ENCODE results near the gene STRN4.

The STRN4 gene

GRCh38 chr19:46726551-46726950, 19.7 kb downstream of the STRN4 start:
- no peak for DNase-seq (ENCODE audit: low spot score)

- DNase-seq (ENCODE audit: low spot score), result no peak
Measured at GRCh38 chr19:46725859-46726393, 20.3 kb downstream of the STRN4 start.

GRCh38 chr19:46725036-46725820, 21.0 kb downstream of the STRN4 start:
- DNase-seq (ENCODE audit: low spot score), result no peak

GRCh38 chr19:46724468-46724867, 21.8 kb downstream of the STRN4 start:
- no peak for DNase-seq (ENCODE audit: low spot score)

GRCh38 chr19:46723471-46723870, 22.8 kb downstream of the STRN4 start:
- no peak for DNase-seq (ENCODE audit: low spot score)

- no peak for DNase-seq (ENCODE audit: low spot score)
Measured at GRCh38 chr19:46723023-46723461, 23.2 kb downstream of the STRN4 start.

GRCh38 chr19:46722421-46723022, 23.7 kb downstream of the STRN4 start:
- no peak for DNase-seq (ENCODE audit: low spot score)

GRCh38 chr19:46722004-46722380, 24.3 kb downstream of the STRN4 start:
- no peak for DNase-seq (ENCODE audit: low spot score)

- DNase-seq (ENCODE audit: low spot score), result peak; percentile 83
Measured at GRCh38 chr19:46721269-46722003, 24.8 kb downstream of the STRN4 start.

GRCh38 chr19:46720503-46721239, 25.6 kb downstream of the STRN4 start:
- no peak for DNase-seq (ENCODE audit: low spot score)

- no peak for DNase-seq (ENCODE audit: low spot score)
Measured at GRCh38 chr19:46719629-46720502, 26.4 kb downstream of the STRN4 start.

GRCh38 chr19:46718934-46719622, 27.2 kb downstream of the STRN4 start:
- DNase-seq (ENCODE audit: low spot score), result no peak

GRCh38 chr19:46718157-46718933, 27.9 kb downstream of the STRN4 start:
- DNase-seq (ENCODE audit: low spot score), result no peak

GRCh38 chr19:46717716-46718143, 28.5 kb downstream of the STRN4 start:
- no peak for DNase-seq (ENCODE audit: low spot score)

- DNase-seq (ENCODE audit: low spot score), result peak; percentile 95
Measured at GRCh38 chr19:46717034-46717715, 29.1 kb downstream of the STRN4 start, which contains the start of gene PRKD2. PRKD2 (minus strand) TSS chr19:46717114; CDS start chr19:46716370, 744 bp downstream.

- no peak for DNase-seq (ENCODE audit: low spot score)
Measured at GRCh38 chr19:46716672-46717033, 29.6 kb downstream of the STRN4 start.

- peak; percentile 62 for DNase-seq (ENCODE audit: low spot score)
Measured at GRCh38 chr19:46715975-46716671, 30.1 kb downstream of the STRN4 start.

GRCh38 chr19:46715620-46715974, 30.7 kb downstream of the STRN4 start:
- DNase-seq (ENCODE audit: low spot score), result no peak
